Panc1 (cell line): ENCODE data around the gene IL7R. TPM values are rescaled to one million over a fixed set of nuclear protein-coding genes. Genes with fewer than 3 reads are reported as not detected.
A peak's percentile ranks its signal among the peaks of the same experiment; 100 is the strongest.

Experiments
- ATAC-seq: fragments of 200-7000 bp; cut with Tn5 transposase; 2 replicates; pipeline ENCODE4 v1.9.1; 2020; ENCODE audit warnings: mild to moderate bottlenecking, moderate library complexity
- BruUV-seq: library from RNA; stranded (reverse); fragments of 400-500 nt; replicated peaks from 2 replicates; lab custom pipeline; 2021; lab: Mats Ljungman, UMichigan
- CTCF ChIA-PET: fragments of 300-600 bp; sonication (Branson Sonifier 250); formaldehyde crosslinking; loops from one replicate; lab custom pipeline; 2022; ENCODE audit warnings: antibody characterized with exemption; lab: Charles Lee
- POLR2A ChIA-PET: fragments of 300-600 bp; sonication (Branson Sonifier 250); formaldehyde crosslinking; loops from one replicate; lab custom pipeline; 2022; ENCODE audit warnings: antibody characterized with exemption; lab: Charles Lee
- DNase-seq: peaks from one replicate; pipeline ENCODE4 v3.0.0-alpha.2; 2010; ENCODE audit warnings: low read depth, low spot score
- H3K27ac ChIP-seq: 2 replicates; pipeline ENCODE4 v1.5.1; 2011; ENCODE audit warnings: mild to moderate bottlenecking, low read length, inconsistent platforms
- H3K27me3 ChIP-seq: fragments of 200-500 bp; sonication (Bioruptor generic); 2 replicates; pipeline ENCODE4 v1.6.0; 2014; ENCODE audit warnings: low read length, inconsistent platforms; ENCODE audit not compliant: control insufficient read depth, insufficient read depth
- H3K36me3 ChIP-seq: fragments of 200-500 bp; sonication (Bioruptor generic); 2 replicates; pipeline ENCODE4 v1.5.1; 2014; ENCODE audit warnings: inconsistent platforms, mild to moderate bottlenecking, low read length, moderate library complexity; ENCODE audit not compliant: control insufficient read depth, insufficient read depth
- H3K4me1 ChIP-seq: 2 replicates; pipeline ENCODE4 v1.5.1; 2011; ENCODE audit warnings: inconsistent platforms, mild to moderate bottlenecking, low read length, moderate library complexity; ENCODE audit not compliant: control insufficient read depth, insufficient read depth
- H3K4me3 ChIP-seq, 2 experiments: 2 replicates each; pipeline ENCODE4 v1.5.1; 2011 to 2012; ENCODE audit warnings: low read depth in 2 of 2, low read length in 2 of 2, mild to moderate bottlenecking in 2 of 2, inconsistent platforms in 1 of 2, moderate library complexity in 1 of 2
- H3K9me3 ChIP-seq: fragments of 200-500 bp; sonication (Bioruptor generic); 2 replicates; pipeline ENCODE4 v1.5.1; 2014; ENCODE audit warnings: low read depth, mild to moderate bottlenecking, inconsistent platforms, low read length, moderate library complexity; ENCODE audit not compliant: control insufficient read depth, insufficient read depth
- POLR2AphosphoS5 ChIP-seq: IDR thresholded peaks from 2 replicates; pipeline ENCODE4 v1.6.1; 2012; ENCODE audit warnings: mild to moderate bottlenecking, low read depth, low read length, moderate library complexity
- SIN3A ChIP-seq: IDR thresholded peaks from 2 replicates; pipeline ENCODE4 v1.6.1; 2012; ENCODE audit warnings: low read depth, mild to moderate bottlenecking, low read length, moderate library complexity, borderline replicate concordance; ENCODE audit not compliant: insufficient read depth
- TCF7L2 ChIP-seq: IDR thresholded peaks from 2 replicates; pipeline ENCODE4 v1.6.1; 2011; ENCODE audit warnings: mild to moderate bottlenecking, low read depth, low read length, inconsistent platforms
- in situ Hi-C: cut with HindIII; loops from 2 replicates; pipeline ENCODE4 v1.10.0; 2016; ENCODE audit warnings: low sequenced_read_pairs, low pct_unique_long_range_greater_than_20kb
- intact Hi-C: fragments of 100-400 bp; cut with micrococcal nuclease; formaldehyde crosslinking; loops from one replicate; pipeline ENCODE4 v1.10.0; 2022; ENCODE audit not compliant: unreplicated experiment
- total RNA-seq: library from RNA; stranded (reverse); gene quantifications from one replicate; pipeline ENCODE4 v1.2.1, GENCODE V29; 2021; ENCODE audit not compliant: unreplicated experiment
- TF ChIP-seq, protein P1 (sequence below): fragments of 450-650 bp; IDR thresholded peaks from 2 replicates; pipeline ENCODE4 v1.5.1; 2017; ENCODE audit warnings: mild to moderate bottlenecking
- TF ChIP-seq, protein P2 (sequence below), 2 experiments: IDR thresholded peaks; 2 replicates each; pipeline ENCODE4 v1.6.1; 2011 to 2012; ENCODE audit warnings: low read depth in 2 of 2, control low read depth in 1 of 2, low read length in 1 of 2, mild to moderate bottlenecking in 1 of 2, moderate library complexity in 1 of 2; ENCODE audit not compliant: insufficient read depth in 1 of 2

The IL7R gene
- total RNA-seq, 1 experiment from 2014 or later = 0.90 TPM

DNA sequence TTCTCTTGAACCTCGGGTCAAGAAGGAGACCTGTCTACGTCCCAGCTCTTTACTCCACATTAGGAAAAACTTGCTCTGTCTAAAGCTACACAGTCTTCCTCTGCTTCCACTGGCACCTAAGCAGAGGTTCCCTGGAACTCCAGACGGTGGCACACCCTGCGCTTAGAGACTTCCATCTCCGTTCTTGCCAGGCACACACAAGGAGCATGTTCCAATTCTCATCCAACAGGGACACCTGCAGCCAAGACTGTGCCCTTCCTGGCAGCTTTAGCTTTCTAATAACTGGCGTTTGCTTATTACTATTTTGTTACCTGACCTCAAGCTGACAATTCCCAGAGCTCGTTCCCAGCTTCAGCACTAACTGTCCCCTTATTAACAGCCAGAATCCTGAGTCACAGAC lies 65.8 kb downstream of the IL7R start:
- ChIA-PET POLR2A (interaction anchor here (0.6 kb wide), 1 partner anchor 35 kb away, joined by 3 read pairs; no protein-coding TSS in a partner anchor), CTCF (no interaction called here)
- Histone ChIP-seq H3K27me3 (peaks cover 5% of the 10 kb centered on the region; the same call in 1 of the 2 replicates), H3K36me3 (no peaks in the 10 kb centered on the region), H3K4me1 (no peaks in the 10 kb centered on the region), H3K9me3 (no peaks in the 10 kb centered on the region), H3K27ac (no peak overlapping the region), H3K4me3 (no peak overlapping the region)
- intact Hi-C loops (loop anchor here (10.0 kb wide), 1 partner anchor 298 kb away; no protein-coding TSS in a partner anchor), in situ Hi-C loops (no loop called here)
- BruUV-seq = no TSS peak
- DNase-seq = no peak
- ATAC-seq = no peak
- TF ChIP-seq POLR2AphosphoS5 = no peak
- TF ChIP-seq SIN3A = no peak
- TF ChIP-seq, protein P1, sequence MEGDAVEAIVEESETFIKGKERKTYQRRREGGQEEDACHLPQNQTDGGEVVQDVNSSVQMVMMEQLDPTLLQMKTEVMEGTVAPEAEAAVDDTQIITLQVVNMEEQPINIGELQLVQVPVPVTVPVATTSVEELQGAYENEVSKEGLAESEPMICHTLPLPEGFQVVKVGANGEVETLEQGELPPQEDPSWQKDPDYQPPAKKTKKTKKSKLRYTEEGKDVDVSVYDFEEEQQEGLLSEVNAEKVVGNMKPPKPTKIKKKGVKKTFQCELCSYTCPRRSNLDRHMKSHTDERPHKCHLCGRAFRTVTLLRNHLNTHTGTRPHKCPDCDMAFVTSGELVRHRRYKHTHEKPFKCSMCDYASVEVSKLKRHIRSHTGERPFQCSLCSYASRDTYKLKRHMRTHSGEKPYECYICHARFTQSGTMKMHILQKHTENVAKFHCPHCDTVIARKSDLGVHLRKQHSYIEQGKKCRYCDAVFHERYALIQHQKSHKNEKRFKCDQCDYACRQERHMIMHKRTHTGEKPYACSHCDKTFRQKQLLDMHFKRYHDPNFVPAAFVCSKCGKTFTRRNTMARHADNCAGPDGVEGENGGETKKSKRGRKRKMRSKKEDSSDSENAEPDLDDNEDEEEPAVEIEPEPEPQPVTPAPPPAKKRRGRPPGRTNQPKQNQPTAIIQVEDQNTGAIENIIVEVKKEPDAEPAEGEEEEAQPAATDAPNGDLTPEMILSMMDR = no peak
- TF ChIP-seq, protein P2, sequence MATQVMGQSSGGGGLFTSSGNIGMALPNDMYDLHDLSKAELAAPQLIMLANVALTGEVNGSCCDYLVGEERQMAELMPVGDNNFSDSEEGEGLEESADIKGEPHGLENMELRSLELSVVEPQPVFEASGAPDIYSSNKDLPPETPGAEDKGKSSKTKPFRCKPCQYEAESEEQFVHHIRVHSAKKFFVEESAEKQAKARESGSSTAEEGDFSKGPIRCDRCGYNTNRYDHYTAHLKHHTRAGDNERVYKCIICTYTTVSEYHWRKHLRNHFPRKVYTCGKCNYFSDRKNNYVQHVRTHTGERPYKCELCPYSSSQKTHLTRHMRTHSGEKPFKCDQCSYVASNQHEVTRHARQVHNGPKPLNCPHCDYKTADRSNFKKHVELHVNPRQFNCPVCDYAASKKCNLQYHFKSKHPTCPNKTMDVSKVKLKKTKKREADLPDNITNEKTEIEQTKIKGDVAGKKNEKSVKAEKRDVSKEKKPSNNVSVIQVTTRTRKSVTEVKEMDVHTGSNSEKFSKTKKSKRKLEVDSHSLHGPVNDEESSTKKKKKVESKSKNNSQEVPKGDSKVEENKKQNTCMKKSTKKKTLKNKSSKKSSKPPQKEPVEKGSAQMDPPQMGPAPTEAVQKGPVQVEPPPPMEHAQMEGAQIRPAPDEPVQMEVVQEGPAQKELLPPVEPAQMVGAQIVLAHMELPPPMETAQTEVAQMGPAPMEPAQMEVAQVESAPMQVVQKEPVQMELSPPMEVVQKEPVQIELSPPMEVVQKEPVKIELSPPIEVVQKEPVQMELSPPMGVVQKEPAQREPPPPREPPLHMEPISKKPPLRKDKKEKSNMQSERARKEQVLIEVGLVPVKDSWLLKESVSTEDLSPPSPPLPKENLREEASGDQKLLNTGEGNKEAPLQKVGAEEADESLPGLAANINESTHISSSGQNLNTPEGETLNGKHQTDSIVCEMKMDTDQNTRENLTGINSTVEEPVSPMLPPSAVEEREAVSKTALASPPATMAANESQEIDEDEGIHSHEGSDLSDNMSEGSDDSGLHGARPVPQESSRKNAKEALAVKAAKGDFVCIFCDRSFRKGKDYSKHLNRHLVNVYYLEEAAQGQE (IDR thresholded peaks at IDR 0.05; ENCODE audit: insufficient read depth in 1 of 2, low read depth in 2 of 2, low read length in 1 of 2) = no peak
- TF ChIP-seq TCF7L2 = no peak

DNA sequence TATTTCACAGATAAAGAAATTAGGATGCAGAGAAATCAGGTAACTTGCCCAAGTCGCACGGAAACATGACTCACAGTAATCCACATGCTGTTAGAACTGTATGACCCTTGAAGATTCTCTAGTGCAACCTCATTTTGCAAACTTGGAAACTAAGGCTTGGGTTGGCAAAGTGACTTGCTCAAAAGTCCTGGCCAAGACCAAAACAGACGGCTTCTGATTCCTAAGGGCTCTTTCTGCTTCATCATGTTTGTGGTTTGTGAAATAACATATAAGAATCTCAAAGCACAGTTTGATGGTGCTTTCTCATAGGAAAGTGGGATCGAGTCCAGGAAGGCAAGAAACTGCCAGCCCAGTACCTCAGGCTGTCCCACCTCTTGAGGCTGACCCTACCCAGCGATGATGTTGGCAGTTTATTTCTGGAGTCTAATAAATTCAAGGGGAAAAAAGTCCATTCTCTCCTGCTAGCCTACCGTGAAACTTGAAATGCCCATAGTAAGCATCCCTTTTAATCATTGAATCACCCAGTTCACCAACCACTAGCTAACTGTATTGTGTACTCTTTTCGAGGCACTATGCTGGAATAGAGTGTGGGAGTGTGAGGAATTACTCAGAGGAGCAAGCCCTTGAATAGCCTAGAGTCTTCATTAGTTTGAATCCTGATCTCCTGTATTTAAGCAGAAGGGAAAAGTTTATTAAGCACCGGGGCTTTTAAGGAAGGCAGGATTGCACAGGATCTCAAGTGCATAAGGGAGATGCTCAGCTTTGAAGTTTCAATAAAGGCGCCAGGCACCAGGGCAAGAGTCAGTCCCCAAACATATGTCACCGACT lies 67.6 kb downstream of the IL7R start:
- intact Hi-C loops (loop anchor here (2.0 to 10.0 kb wide), 2 partner anchors 300 to 836 kb away; no protein-coding TSS in a partner anchor), in situ Hi-C loops (no loop called here)
- peak; percentile 32; the same call in 1 of the 2 replicates for ATAC-seq
- CTCF ChIA-PET = interaction anchor here (1.7 kb wide), 1 partner anchor 273 kb away, joined by 6 read pairs; no protein-coding TSS in a partner anchor
- Histone ChIP-seq H3K9me3 (no peaks in the 10 kb centered on the region), H3K4me3 (no peak overlapping the region), H3K36me3 (no peaks in the 10 kb centered on the region), H3K4me1 (no peaks in the 10 kb centered on the region), H3K27ac (no peak overlapping the region), H3K27me3 (peaks cover 9% of the 10 kb centered on the region; the same call in 1 of the 2 replicates)
- POLR2A ChIA-PET = no interaction called here
- DNase-seq = no peak
- no TSS peak for BruUV-seq
- TF ChIP-seq, protein P1 = no peak
- no peak for TF ChIP-seq SIN3A
- no peak for TF ChIP-seq TCF7L2
- TF ChIP-seq POLR2AphosphoS5 = no peak
- TF ChIP-seq, protein P2 (IDR thresholded peaks at IDR 0.05; ENCODE audit: insufficient read depth in 1 of 2, low read depth in 2 of 2, low read length in 1 of 2) = no peak
